Endothelial cell of umbilical vein (primary cell): ENCODE data around the gene CLINT1. TPM values are rescaled to one million over a fixed set of nuclear protein-coding genes. Genes with fewer than 3 reads are reported as not detected.

ENCODE experiments used
- BruUV-seq: library from RNA; stranded (reverse); fragments of 400-500 nt; replicated peaks from 2 replicates; lab custom pipeline; 2021; lab: Mats Ljungman, UMichigan
- CTCF ChIA-PET: fragments of 300-600, 350-600 bp; sonication (Branson Sonifier 250); formaldehyde crosslinking; loops from one replicate; lab custom pipeline; 2021; ENCODE audit warnings: antibody characterized with exemption, inconsistent platforms; lab: Charles Lee
- POLR2A ChIA-PET: fragments of 300-600, 350-600 bp; sonication (Branson Sonifier 250); formaldehyde crosslinking; loops from one replicate; lab custom pipeline; 2021; ENCODE audit warnings: antibody characterized with exemption, inconsistent platforms; lab: Charles Lee
- DNase-seq: peaks from one replicate; pipeline ENCODE4 v3.0.0-alpha.2; 2011; ENCODE audit warnings: low read depth, low spot score
- FAIRE-seq: peaks from 2 replicates; lab custom pipeline; 2011; peaks lifted over from hg19 to GRCh38; lab: Jason Lieb, UNC
- H2AFZ ChIP-seq: 2 replicates; pipeline ENCODE4 v1.6.0; 2012; ENCODE audit warnings: low read depth, low read length, control low read depth, inconsistent platforms
- H3K27ac ChIP-seq: 2 replicates; pipeline ENCODE4 v1.5.1; 2011; ENCODE audit warnings: low read depth, mild to moderate bottlenecking, control low read depth, low read length, moderate library complexity; ENCODE audit not compliant: insufficient read depth
- H3K27me3 ChIP-seq, 2 experiments: 2 replicates each; pipeline versions ENCODE4 v1.6.0 to v1.6.1; 2011; ENCODE audit warnings: low read length in 2 of 2, mixed read lengths in 1 of 2; ENCODE audit not compliant: control insufficient read depth in 2 of 2, insufficient read depth in 2 of 2
- H3K36me3 ChIP-seq, 2 experiments: 2 replicates in 1 of 2; 3 replicates in 1 of 2; pipeline ENCODE4 v1.5.1; 2011; ENCODE audit warnings: low read length in 2 of 2, mild to moderate bottlenecking in 1 of 2, moderate library complexity in 1 of 2; ENCODE audit not compliant: control insufficient read depth in 2 of 2, insufficient read depth in 2 of 2; ENCODE audit errors: extremely low read depth in 1 of 2
- H3K4me1 ChIP-seq: 3 replicates; pipeline ENCODE4 v1.5.1; 2011; ENCODE audit warnings: mild to moderate bottlenecking, low read length; ENCODE audit not compliant: control insufficient read depth, insufficient read depth; ENCODE audit errors: extremely low read depth
- H3K4me2 ChIP-seq: 2 replicates; pipeline ENCODE4 v1.6.1; 2011; ENCODE audit warnings: low read length, control low read depth, mixed read lengths; ENCODE audit not compliant: insufficient read depth
- H3K4me3 ChIP-seq, 3 experiments: fragments of 200-600 bp in 1 of 3; sonication (generic), shearing (Covaris generic) in 1 of 3; replicated peaks in 1 of 3; 2 replicates each; pipeline ENCODE4 v1.5.1; 2011 to 2016; ENCODE audit warnings: control low read depth in 3 of 3, low read length in 3 of 3, mild to moderate bottlenecking in 2 of 3, inconsistent platforms in 1 of 3, low read depth in 1 of 3, moderate library complexity in 1 of 3; ENCODE audit not compliant: insufficient read depth in 1 of 3
- H3K79me2 ChIP-seq: 2 replicates; pipeline ENCODE4 v1.6.0; 2012; ENCODE audit warnings: low read length, inconsistent platforms; ENCODE audit not compliant: control insufficient read depth, insufficient read depth
- H3K9ac ChIP-seq: replicated peaks from 2 replicates; pipeline ENCODE3; 2011; ENCODE audit warnings: low read length, control low read depth; ENCODE audit not compliant: insufficient read depth; ENCODE audit errors: extremely low read depth
- H3K9me1 ChIP-seq: replicated peaks from 3 replicates; pipeline ENCODE4 v1.6.0; 2011; ENCODE audit warnings: mild to moderate bottlenecking, low read length; ENCODE audit not compliant: control insufficient read depth, insufficient read depth; ENCODE audit errors: extremely low read depth
- H3K9me3 ChIP-seq: replicated peaks from 2 replicates; pipeline ENCODE4 v1.5.1; 2012; ENCODE audit warnings: low read length, inconsistent platforms; ENCODE audit not compliant: control insufficient read depth, insufficient read depth
- H4K20me1 ChIP-seq: replicated peaks from 2 replicates; pipeline ENCODE3; 2011; ENCODE audit warnings: mild to moderate bottlenecking, low read length; ENCODE audit not compliant: control insufficient read depth, insufficient read depth; ENCODE audit errors: extremely low read depth
- CTCF ChIP-seq, 2 donors: IDR thresholded peaks; 1 replicate in 1 of 2; 2 replicates in 1 of 2; pipeline ENCODE4 v1.5.1; 2011; ENCODE audit warnings: low read length in 2 of 2, mild to moderate bottlenecking in 2 of 2, moderate library complexity in 2 of 2, control low read depth in 1 of 2, inconsistent platforms in 1 of 2, low read depth in 1 of 2; ENCODE audit not compliant: insufficient read depth in 1 of 2; ENCODE audit errors: extremely low read depth in 1 of 2
- EZH2 ChIP-seq: IDR thresholded peaks from 2 replicates; pipeline ENCODE4 v1.6.1; 2012; ENCODE audit warnings: borderline replicate concordance, low read depth, mild to moderate bottlenecking, moderate library complexity, low read length, inconsistent platforms; ENCODE audit not compliant: severe bottlenecking
- FOS ChIP-seq: IDR thresholded peaks from 2 replicates; pipeline ENCODE4 v1.6.1; 2011; ENCODE audit warnings: mild to moderate bottlenecking, low read length, moderate library complexity, borderline replicate concordance; ENCODE audit not compliant: insufficient read depth
- GATA2 ChIP-seq: IDR thresholded peaks from 2 replicates; pipeline ENCODE4 v1.7.0; 2011; ENCODE audit warnings: low read depth, mild to moderate bottlenecking, moderate library complexity, mixed read lengths, low read length; ENCODE audit not compliant: insufficient read length, insufficient read depth
- JUN ChIP-seq: IDR thresholded peaks from 2 replicates; pipeline ENCODE4 v1.6.1; 2011; ENCODE audit warnings: borderline replicate concordance, low read depth; ENCODE audit not compliant: insufficient read length, insufficient read depth
- MAX ChIP-seq: IDR thresholded peaks from 2 replicates; pipeline ENCODE4 v1.6.1; 2011; ENCODE audit not compliant: insufficient read depth, insufficient read length
- MYC ChIP-seq: IDR thresholded peaks from one replicate; pipeline ENCODE4 v1.6.1; 2011; ENCODE audit warnings: mild to moderate bottlenecking, low read depth, low read length
- POLR2A ChIP-seq: IDR thresholded peaks from 2 replicates; pipeline ENCODE4 v1.6.1; 2012; ENCODE audit warnings: low read depth, mild to moderate bottlenecking, control low read depth, low read length
- POLR2AphosphoS5 ChIP-seq: IDR thresholded peaks from 2 replicates; pipeline ENCODE4 v1.6.1; 2012; ENCODE audit warnings: low read depth, mild to moderate bottlenecking, control low read depth, low read length, moderate library complexity; ENCODE audit not compliant: insufficient read depth
- dilution Hi-C: fragments of 300-500 bp; cut with MboI; formaldehyde crosslinking; loops from one replicate; pipeline ENCODE4 v1.15.0; 2019; ENCODE audit warnings: low sequenced_read_pairs; ENCODE audit not compliant: extremely low pct_ligation_motif_present
- intact Hi-C: fragments of 100-400 bp; cut with micrococcal nuclease; formaldehyde crosslinking; loops from one replicate; pipeline ENCODE4 v1.10.0; 2022
- polyA plus RNA-seq, 4 experiments: library from polyadenylated mRNA; depleted of rRNA in 3 of 4; stranded (reverse) in 3 of 4; unstranded in 1 of 4; fragments of >200 nt; gene quantifications; 2 replicates each; pipeline versions ENCODE4 v1.2.1 to v1.2.3, GENCODE V29; 2011 to 2012; ENCODE audit warnings: missing spikeins in 1 of 4
- total RNA-seq: library from RNA; stranded (reverse); gene quantifications from 2 replicates; pipeline ENCODE4 v1.2.3, GENCODE V29; 2021

The CLINT1 gene
- total and polyA plus RNA-seq, 2 donors (not counting 3 experiments of a cell fraction or from before 2014, with no cell fraction given) = 76.6 to 158 TPM

- DNase-seq (no peak), FAIRE-seq (no peak)
- CTCF ChIA-PET = no interaction called here
- Histone ChIP-seq H2AFZ (no peak overlapping the region), H3K36me3 (no peaks in the 10 kb centered on the region), H3K79me2 (no peaks in the 10 kb centered on the region), H3K4me1 (no peaks in the 10 kb centered on the region), H4K20me1 (no peaks in the 10 kb centered on the region), H3K27ac (no peak overlapping the region), H3K4me2 (no peak overlapping the region), H3K9ac (no peak overlapping the region), H3K27me3 (peaks cover 0 to 3% of the 10 kb centered on the region in 2 experiments), H3K4me3 (no peak overlapping the region), H3K9me3 (no peaks in the 10 kb centered on the region), H3K9me1 (no peaks in the 10 kb centered on the region)
- TF ChIP-seq EZH2 (no peak), JUN (no peak), POLR2A (no peak), CTCF (IDR thresholded peaks at IDR 0.05; ENCODE audit: extremely low read depth in 1 of 2, insufficient read depth in 1 of 2, low read depth in 1 of 2, low read length in 2 of 2) (no peak), GATA2 (no peak), MYC (no peak), FOS (no peak), MAX (no peak), POLR2AphosphoS5 (no peak)
- intact Hi-C loops (no loop called here), dilution Hi-C loops (no loop called here)
- BruUV-seq = no TSS peak
- POLR2A ChIA-PET = no interaction called here
Measured at GRCh38 chr5:157900644-157901043, 41.7 kb upstream of the CLINT1 start.
